Stimulated activated CD8-positive, alpha-beta memory T cell treated with anti-CD3 and anti-CD28 coated beads, Interleukin-7, amount 100 ng/mL, for 1 hour (primary cell): ENCODE measurements around the gene CHD5.

Experiments used
- DNase-seq, 2 donors: peaks; one replicate each; pipeline ENCODE4 v3.0.0-alpha.2; 2020; ENCODE audit warnings: low read depth in 2 of 2

Gene CHD5

DNA sequence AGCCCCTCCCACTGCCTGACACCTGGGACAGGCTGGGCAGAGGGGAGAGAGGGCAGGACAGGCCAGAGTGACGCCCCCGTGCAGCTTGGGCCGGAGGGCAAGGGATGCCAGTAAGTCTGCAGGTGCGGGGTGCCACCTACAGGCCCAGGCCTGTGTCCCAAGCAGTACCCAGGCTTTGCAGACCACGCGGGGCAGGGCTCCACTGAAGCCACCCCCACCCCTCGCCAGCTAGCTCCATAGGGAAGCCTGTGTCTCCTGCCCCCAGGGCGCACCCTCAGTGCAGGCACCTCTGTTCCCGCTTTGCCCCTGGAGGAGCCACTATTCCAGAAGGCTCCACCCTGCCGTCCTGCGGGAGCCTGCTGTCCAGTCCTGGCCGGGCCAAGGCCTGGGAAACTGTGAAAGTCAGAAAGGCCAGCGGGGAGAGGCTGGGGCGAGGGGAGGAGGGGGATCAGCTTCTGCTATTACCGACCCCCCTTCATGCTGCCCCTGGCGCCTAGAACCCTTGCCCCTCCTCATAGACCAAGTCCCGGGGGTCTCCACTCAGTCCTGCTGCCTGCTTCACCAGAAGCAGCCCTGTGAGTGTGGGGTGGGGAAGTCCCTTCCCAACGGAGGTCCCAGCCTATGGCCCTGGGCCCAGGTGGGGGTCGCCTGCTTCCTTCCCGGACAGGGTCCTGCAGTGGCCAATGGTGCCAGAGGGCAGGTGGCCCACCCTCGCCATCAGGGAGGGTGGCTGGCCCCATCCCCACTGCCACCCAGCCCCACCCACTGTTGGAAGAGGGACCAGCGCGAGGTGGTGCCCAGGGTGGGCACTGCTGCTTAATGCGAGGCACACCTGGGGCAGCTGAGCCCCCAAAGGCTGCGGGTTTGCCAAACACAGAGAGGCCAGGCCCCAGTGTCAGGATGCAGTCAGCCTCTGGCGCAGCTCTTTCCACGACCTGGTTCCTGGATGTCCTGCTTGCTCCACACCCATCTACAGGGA, 80.0 kb downstream of the CHD5 start:
- no peak for DNase-seq

DNA sequence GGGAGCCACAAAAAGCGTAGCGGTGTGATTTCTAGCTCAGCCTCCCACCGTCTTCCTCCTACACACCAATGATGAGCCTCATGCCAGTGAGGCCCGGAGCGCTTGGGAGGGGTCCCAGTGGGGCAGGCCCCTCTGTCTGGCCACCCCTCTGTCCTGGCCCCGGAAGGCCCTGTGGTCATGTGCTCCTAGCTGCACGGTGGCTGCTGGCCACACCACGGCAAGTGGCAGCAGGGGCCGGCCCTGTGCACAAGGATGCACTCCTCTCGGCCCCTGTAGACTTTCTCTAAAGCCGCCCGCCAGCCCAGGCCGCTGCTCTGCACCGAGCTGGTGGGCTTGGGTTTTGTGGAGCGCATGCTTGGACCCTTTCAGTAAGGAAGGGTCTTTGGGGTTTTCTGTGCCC, 80.8 kb downstream of the CHD5 start:
- no peak for DNase-seq

DNA sequence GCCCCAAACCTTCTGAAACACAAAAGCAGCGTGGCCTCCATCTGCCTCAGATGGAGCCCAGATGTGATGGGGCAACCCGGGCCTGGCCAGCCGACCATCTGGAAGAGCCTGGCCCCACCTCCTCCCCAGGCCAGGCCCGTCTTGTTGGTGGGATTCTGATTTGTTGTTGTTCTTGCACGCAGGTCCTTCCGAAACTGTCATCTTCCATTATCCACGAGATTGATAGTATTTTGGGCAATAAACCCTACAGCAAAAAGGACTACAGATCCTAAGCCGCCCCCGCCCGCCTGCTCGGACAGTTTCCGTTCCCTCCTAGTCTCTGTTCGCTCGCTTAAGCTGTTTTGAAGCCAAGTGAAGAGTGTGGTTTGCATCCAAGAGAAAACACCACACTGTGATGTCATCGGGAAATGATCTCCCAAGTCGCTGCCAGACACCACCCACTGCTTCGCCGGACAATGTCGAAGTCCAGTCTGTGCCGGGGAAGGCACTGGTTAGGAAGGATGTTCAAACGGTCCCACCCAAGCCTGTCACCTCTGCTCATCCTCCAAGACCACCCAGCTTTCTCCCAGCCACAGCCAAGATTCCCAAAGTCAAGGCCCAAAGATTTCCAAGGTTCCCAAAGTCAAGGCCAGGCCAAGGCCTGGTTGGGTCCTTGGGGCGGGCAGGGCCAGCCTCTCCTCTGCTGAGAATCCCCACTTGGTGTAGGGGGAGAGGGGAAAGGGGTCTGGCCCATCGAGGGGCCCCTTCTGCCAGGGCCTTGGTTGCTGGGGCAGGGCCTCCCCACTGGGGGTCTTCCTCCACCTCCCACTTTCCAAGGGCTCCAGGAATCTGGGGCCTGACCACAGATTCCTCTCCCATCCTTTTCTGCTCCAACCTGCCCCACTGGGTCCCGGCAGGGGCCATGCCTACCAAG, 81.6 kb downstream of the CHD5 start:
- DNase-seq, result no peak

DNA sequence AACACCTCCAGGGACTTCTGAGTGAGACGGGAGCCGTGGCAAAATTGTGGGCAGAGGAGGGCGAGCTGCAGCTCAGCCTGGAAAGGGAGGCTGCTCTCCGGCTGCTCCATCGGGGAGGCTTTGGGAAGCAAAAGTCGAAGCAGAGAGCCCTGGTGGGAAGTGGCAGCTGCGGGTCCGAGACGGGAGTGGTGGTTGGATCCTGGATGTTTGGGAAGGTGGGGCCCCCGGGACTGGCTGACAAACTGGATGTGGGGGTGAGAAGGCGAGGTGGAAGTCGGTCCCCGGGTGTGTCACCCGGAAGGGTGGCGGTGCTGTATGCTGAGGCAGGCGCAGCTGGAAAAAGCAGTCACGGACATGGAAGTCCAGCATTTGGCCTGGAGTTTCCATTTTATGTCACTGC, 82.3 kb downstream of the CHD5 start:
- DNase-seq, result no peak

DNA sequence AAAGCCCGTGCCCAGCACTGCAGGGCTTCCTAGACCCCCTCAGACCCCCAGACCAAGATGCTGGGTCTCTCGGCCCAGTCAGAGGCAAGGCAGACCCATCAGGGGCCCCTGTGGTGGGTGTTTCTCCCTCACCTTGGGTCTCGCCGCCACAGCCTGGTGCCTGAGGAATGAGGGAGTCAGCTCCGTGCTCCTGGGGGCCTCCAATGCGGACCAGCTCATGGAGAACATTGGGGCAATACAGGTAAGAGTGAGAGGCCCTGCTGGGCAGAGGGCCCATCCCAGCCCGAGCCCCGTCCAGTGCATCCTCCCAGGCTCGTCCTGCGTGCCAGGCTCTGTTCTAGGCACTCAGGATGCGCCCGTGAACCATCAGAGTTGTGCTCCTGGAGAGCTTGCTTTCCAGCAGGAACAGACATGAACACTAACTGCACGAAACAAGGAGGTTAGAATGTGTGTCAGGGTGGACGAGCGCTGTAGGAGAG, 83.0 kb downstream of the CHD5 start:
- DNase-seq, result no peak

DNA sequence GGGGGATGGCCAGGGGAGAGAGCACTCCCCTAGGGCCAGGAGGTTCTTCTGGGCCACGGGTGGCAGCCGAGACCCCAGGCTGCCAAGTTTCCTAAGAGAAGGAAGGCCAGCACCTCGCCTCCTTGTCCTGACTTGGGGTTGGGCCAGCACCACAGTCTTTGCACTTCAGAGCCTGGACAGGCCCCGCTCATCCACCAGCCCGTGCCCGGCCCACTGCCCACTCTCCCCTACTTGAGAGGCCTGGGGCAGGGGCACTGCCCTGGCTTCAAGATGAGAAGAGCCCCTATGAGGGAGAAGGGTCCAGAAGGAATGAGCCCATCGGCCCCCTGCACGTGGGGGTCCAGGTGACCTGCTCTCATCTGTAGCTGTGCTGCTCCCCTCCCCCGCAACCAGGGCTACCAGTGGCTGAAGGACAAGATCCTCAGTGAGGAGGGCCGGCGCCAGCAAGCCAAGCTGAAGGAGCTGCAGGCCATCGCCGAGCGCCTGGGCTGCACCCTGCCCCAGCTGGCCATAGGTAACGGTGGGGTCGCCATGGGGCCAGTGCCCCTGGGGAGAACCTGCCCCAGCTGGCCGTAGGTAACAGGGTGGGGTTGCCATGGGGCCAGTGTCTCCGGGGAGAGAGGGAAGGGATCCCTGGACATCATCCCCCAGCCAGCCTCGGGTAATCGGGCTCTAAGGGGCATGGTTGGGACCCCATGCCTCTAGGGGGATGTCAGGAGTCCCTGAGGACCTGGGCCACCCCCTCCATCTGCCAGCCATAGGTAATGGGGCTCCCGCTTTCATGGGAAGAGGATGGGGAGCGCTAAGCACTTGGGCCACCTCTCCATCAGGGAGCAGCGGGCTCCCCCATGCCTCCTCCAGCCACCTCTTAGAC, 83.6 kb downstream of the CHD5 start:
- DNase-seq, result no peak

DNA sequence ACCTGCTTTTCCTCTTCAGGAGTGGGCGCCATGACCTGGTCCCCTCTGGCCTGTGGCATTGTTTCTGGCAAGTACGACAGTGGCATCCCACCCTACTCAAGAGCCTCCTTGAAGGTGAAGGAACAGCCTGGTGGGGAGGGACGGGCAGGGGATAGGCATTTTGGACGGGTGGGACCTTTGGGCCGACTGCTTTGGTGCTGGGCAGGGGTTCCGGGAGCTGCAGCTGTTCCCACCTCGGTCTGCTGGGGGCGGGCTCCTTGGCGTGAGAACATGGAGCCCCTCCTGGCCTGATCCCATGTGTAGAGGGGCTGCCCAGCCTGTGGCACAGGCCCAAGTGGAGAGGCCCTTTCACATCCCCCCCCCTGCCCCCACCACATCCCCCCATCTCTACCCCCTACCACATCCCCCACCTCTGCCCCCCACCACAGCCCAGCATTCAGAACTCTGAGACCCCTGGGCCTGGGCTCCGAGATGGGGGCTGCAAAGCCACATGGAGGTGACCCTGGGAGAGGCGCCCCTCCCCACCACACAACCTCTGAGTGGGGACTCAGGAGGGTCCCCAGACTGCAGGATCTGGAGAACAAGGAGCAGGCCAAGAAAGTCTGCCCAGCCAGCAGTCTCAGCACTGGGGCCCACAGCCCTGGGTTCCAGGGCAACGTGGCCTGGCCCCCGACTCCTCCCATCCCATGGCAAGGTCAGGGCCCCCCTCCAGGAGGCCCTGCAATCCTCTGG, 84.4 kb downstream of the CHD5 start:
- no peak for DNase-seq

DNA sequence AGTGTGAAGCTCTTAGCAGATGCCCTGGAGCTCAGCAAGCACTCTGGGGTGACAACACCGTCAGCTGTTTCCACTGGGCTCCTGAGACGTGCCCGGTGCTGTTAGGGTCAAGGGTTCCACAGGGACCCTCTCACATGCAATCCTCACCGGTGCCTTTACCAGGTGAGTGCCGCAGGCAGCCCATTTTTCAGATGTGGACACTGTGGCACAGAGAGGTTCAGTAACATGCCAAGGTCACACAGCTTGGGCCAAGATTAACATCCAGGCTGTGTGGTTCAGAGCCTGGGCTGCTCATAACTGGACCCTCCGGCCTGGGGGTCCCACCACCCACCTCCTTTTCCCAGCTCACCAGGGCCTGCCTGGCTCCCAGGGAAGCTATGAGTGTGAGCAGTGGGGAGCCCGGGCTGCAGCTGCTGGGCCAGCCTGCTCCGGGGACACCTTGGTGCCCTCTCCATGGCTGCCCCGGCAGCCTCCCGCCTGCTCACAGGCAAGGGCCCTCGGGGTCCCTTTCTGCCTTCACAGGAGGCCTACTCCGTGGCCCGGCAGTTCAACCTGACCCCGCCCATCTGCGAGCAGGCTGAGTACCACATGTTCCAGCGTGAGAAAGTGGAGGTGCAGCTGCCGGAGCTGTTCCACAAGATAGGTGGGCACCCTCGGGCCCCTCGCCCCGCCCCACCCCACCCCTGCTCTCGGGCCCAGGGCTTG, 85.2 kb downstream of the CHD5 start:
- DNase-seq, result no peak

DNA sequence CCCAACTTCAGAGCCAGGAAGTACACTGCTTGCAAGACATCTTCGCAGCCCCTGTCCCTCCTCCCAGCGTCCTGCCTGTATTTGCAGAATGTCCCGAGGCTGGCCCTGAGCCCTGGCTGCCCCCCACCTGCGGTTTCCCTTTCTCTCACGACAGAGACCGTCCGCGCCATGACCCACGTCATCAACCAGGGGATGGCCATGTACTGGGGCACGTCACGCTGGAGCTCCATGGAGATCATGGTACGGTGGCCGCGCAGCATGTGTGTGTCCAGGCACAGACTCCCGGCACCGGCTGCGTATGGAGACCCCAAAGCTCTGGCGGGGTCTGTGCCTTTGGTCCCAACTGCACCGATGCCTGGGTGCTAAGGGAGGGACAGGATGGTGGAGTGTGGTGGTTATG, 85.9 kb downstream of the CHD5 start:
- DNase-seq, result no peak

DNA sequence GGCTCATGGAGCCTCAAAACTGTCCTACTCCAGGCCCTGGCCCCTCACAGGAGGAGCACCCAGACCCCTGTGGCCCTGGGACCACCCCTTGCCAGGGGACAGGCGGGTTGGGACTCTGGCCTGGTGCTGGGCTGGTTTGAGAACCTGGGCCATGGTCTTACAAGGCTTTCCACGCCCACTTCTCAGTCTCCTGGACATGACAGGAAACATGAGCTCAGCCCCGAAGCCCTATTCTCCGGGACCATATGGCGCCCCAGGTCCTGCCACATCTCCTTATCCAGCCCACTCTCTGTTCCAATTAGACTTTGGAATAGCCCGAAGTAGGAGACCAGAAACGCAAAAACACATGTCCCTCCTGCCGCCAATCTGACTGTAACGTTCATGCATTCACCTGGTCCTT, 86.5 kb downstream of the CHD5 start:
- no peak for DNase-seq

DNA sequence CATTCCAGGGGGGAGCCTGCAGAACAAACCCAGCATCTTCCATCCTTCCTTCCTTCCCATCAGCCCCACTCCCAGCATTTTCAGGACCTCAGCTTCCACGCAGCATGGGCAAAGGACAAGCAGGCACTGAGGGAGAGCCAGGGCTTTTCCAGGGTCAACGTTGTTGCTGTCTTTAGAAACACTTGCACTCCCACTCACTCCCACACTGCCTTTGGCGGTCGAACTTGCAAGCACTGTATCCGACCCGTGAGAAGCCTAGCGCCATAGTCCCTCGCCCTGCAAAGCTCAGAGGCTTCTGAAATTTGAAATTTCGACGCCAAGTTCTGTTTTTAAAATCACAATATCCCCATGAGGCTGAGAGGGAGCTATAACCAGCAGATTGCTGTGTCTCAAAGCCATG, 87.0 kb downstream of the CHD5 start:
- no peak for DNase-seq

DNA sequence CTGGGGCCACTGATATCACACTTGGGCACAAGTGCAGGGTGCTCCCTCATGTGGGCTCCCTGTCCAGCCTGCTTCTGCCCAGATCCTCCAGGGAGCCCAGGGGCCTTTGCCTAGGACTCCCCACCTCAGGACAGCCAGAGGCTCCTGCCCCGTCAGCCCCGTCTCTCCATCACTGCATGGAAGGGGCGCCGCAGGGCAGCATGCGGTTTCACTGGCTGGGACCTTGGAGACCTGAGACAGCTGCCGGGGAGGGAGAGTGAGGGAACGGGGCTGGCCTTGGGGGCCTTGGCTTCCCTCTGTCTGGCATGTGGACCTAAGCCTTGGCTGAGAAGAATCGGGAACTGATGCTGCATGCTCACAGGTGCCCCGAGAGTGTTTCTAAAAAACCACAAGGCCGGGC, 87.9 kb downstream of the CHD5 start:
- no peak for DNase-seq

DNA sequence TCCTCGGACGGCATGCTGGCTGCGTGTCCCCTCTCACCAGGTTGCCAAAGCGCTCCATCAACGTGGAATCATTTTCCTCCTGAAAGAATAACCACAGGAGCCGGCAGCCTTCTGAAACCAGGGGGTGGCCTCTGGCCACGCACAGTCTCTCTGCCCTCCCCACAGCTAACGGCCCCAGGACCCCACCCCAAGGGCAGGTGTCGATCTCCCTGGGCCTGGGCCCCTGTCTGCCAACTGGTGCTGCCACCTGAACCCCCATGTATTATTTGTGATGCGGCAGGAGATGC, 88.4 kb downstream of the CHD5 start:
- DNase-seq, result no peak

DNA sequence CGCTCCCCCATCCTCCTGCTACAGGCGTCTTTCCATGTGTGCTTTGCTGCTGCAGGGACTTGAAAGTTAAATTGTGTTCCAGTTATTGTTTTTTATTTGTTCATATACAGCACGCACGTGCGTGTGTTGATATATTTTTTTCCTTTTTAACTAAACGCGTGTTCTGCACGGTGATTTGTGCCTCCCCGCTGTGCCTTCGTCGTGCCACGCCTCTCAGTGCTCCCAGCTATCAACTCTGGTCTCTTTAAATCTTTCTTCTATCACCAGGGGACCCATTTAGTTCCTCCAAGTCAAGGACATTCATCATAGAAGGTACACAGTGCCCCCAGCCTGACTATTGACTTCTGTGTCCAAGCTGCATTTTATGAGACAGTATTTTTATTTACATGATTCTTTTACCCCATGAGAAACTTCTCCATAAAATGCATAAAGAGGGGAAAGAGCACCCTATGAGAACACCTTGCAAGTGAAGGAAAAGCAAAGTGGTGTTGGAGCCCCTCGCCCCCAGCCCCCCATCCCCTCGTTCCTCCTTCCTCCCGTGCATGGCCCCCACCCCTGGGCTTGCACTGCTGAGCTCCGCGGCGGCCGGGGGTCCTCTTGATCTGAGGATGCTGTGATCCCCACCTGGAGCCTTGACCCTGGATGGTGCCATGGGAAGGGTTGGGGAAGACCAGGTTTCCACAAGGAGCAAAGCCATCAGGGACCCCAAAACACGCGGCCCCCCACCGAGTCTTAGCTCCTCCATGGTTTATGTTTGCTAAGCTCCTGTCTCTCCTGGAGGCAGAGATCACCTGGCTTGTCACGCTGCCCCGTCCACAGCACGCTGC, 88.9 kb downstream of the CHD5 start:
- no peak for DNase-seq

DNA sequence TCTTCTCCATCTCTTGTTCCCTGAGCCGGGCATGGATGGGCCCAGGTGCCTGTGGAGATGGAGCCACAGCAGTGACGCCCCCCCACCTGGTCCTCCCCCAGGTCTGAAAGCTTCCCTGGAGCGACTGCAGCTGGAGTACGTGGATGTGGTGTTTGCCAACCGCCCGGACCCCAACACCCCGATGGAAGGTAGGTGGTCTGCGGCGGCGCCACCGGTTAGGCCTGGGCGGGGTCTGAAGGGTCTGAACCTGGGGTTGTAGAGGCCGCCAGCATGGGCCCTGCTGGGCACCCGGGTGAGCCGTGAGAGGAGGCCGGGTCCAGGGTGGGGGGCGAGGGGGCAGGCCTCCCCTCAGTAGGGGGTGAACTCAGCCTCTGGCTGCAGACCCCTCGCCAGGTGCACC, 89.8 kb downstream of the CHD5 start:
- no peak for DNase-seq

DNA sequence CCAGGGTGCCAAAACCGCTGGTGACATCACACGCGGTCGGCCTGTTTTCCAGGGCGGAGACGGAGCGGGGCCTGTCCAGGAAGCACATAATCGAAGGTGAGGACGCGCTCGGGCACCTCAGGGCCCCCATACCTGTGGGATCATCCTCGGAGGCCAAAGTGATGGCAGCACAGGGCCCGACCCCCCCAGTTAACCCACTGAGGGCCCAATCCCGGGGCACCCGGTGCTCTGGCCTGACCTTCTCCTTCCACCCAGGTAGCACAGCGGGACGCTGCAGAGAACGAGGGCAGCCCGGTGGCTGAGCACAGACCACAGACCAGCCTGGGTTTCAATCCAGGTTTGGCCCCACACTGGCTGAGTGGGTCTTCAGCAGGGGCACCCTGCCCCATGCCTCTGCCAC, 91.2 kb downstream of the CHD5 start:
- DNase-seq, result no peak

DNA sequence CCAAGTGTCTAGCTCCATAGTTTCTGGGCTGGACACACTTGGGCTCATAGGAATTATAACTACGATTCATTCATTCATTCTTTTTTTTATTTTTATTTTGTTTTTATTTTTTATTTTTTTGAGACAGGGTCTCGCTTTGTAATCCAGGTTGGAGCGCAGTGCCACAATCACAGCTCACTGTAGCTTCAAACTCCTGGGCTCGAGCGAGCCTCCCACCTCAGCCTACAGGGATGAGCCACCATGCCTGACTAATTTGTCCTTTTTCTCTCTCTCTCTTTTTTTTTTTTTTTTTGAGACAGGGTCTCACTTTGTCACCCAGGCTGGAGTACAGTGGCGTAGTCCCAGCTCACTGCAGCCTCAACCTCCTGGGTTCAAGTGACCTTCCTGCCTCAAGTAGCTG, 92.2 kb downstream of the CHD5 start:
- no peak for DNase-seq

DNA sequence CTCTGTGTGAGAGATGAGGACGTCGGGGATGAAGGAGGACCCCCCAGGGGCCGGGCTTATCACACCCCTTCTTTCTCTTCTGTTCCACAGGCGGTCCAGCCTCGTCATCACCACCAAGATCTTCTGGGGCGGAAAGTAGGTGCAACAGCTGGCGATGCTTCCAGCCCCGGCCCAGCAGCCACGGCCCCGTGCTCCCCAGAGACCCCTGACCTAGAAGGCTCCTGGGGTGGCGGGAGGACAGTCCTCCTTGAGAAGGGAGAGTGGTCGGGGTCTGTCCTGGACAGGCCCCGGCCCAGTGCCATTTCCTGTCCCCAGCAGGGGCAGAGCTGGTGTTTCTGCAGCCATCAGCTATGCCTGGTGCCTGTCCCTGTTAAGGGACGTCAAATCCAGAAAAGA, 92.7 kb downstream of the CHD5 start:
- no peak for DNase-seq

DNA sequence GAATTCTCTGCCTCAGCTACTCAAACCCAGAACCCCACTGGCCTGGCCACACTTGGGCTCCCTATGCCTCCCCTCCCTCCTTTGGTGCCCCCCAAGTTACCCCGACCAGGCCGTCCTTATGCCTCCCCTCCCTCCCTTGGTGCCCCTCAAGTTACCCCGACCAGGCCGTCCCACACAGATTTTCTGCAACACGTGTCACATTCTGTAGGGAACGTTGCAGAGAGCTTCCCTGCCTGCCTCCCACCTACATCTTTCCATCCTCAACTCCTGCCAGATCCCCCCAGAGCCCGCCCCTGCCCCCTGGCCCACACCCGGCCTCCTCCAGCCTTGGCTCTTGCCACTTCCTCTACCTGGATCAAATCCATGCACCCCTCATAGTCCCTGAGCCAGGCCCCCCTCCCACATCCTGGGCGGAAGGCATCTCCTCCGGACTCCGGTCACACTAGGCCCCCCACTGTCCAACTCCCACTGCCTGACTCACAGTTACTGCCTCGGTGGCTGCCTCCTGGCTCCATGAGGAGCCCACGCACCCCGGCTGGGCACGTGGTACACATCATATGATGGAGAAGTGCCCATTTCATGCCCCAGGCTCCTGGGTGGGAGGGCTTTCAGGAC, 93.3 kb downstream of the CHD5 start:
- DNase-seq, result no peak
